GM15510 (cell line): ENCODE data around the gene TSC22D1.

Experiments
- POLR2A ChIP-seq: IDR thresholded peaks from 3 replicates; pipeline ENCODE4 v1.6.1; 2011; ENCODE audit warnings: borderline replicate concordance; ENCODE audit not compliant: insufficient read length; ENCODE audit errors: extremely low read depth

Gene TSC22D1

GRCh38 chr13:44451126-44451525 is 125.0 kb downstream of the TSC22D1 start:
- no peak for TF ChIP-seq POLR2A

- TF ChIP-seq POLR2A: no peak
Observed at GRCh38 chr13:44449999-44450821, 125.9 kb downstream of the TSC22D1 start.

GRCh38 chr13:44448875-44449274 is 127.3 kb downstream of the TSC22D1 start:
- no peak for TF ChIP-seq POLR2A

GRCh38 chr13:44448373-44448772 is 127.8 kb downstream of the TSC22D1 start:
- no peak for TF ChIP-seq POLR2A

- no peak for TF ChIP-seq POLR2A
Observed at GRCh38 chr13:44447783-44448321, 128.3 kb downstream of the TSC22D1 start.

- no peak for TF ChIP-seq POLR2A
Observed at GRCh38 chr13:44440046-44440608, 136.0 kb downstream of the TSC22D1 start.

GRCh38 chr13:44439452-44440024 is 136.6 kb downstream of the TSC22D1 start:
- TF ChIP-seq POLR2A: no peak

GRCh38 chr13:44438234-44438579 is 137.9 kb downstream of the TSC22D1 start:
- no peak for TF ChIP-seq POLR2A

GRCh38 chr13:44437356-44438233 is 138.5 kb downstream of the TSC22D1 start:
- TF ChIP-seq POLR2A: no peak

- no peak for TF ChIP-seq POLR2A
Observed at GRCh38 chr13:44436589-44437337, 139.4 kb downstream of the TSC22D1 start.

GRCh38 chr13:44435919-44436510 is 140.1 kb downstream of the TSC22D1 start:
- no peak for TF ChIP-seq POLR2A

GRCh38 chr13:44435142-44435918 is 140.8 kb downstream of the TSC22D1 start:
- TF ChIP-seq POLR2A: no peak

- no peak for TF ChIP-seq POLR2A
Observed at GRCh38 chr13:44434766-44435141, 141.4 kb downstream of the TSC22D1 start.
